ENCODE measurements around the gene ELMOD1. TPM values are rescaled to one million over a fixed set of nuclear protein-coding genes. Genes with fewer than 3 reads are reported as not detected.

ELMOD1 gene
- total and polyA plus RNA-seq, 10 donors: 0.02 TPM; not detected in 9

DNA sequence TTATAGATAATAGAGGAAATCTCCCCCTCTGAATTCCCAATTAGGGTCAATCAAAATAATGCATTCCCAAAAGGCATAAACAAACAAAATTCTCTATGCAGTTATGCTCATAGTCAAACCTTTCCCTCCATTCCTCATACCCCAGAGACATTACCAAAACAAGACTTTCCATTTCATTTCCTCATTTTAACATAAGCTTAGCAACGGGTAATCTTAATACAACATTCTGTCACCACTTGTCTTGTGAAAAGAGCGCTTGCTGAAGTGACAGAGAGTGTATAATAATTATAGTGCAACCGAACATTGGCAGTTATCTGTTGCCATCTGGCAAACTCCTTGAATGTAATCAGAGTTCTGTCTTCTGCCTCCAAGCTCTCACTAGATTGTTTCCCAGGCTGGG, 122.1 kb downstream of the ELMOD1 start:
- Histone ChIP-seq H3K27ac (no peak overlapping the region), H3K9me3 (no peaks in the 10 kb centered on the region), H3K4me3 (no peak overlapping the region), H3K27me3 (replicated peaks in 1 of 7) (peaks cover 0 to 39% (median 0%) of the 10 kb centered on the region in 7 donors), H3K36me3 (no peaks in the 10 kb centered on the region), H3K4me1 (no peaks in the 10 kb centered on the region)
- WGBS, 5 donors: 53 to 64% (median 59%) methylated on average over 3 of the region's 3 CpGs
- intact Hi-C loops (cut with DNase I; ENCODE audit: low total_unique reads): no loop called here
- DNase-seq: no peak
- TF ChIP-seq, protein P1, sequence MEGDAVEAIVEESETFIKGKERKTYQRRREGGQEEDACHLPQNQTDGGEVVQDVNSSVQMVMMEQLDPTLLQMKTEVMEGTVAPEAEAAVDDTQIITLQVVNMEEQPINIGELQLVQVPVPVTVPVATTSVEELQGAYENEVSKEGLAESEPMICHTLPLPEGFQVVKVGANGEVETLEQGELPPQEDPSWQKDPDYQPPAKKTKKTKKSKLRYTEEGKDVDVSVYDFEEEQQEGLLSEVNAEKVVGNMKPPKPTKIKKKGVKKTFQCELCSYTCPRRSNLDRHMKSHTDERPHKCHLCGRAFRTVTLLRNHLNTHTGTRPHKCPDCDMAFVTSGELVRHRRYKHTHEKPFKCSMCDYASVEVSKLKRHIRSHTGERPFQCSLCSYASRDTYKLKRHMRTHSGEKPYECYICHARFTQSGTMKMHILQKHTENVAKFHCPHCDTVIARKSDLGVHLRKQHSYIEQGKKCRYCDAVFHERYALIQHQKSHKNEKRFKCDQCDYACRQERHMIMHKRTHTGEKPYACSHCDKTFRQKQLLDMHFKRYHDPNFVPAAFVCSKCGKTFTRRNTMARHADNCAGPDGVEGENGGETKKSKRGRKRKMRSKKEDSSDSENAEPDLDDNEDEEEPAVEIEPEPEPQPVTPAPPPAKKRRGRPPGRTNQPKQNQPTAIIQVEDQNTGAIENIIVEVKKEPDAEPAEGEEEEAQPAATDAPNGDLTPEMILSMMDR (IDR thresholded peaks at IDR 0.05 in 8 of 11, conservative IDR thresholded peaks at IDR 0.05 in 3 of 11): no peak
- no peak for TF ChIP-seq POLR2A (IDR thresholded peaks at IDR 0.05)
- TF ChIP-seq POLR2AphosphoS5 (IDR thresholded peaks at IDR 0.05): no peak

Other genes starting within 250 kb of the ELMOD1 start
- 10 to 100 TPM; 18.8 to 35.7 (median 27.0) TPM for gene CWF19L2, start 133.3 kb upstream of the ELMOD1 start, total RNA-seq
- gene CWF19L2, start 133.3 kb upstream of the ELMOD1 start, polyA plus RNA-seq: 10 to 100 TPM in 2 of 3 donors, 1 to 10 TPM in 1; 7.4 to 25.0 (median 10.9) TPM
- gene ALKBH8, start 25.4 kb upstream of the ELMOD1 start, total RNA-seq: 10 to 100 TPM in 2 of 7 donors, 1 to 10 TPM in 5; 8.3 to 10.6 (median 9.8) TPM
- 1 to 10 TPM; 4.0 to 5.5 (median 4.1) TPM for gene ALKBH8, start 25.4 kb upstream of the ELMOD1 start, polyA plus RNA-seq
- gene SLN, start 120.9 kb downstream of the ELMOD1 start, total RNA-seq: under 1 TPM in 1 of 7 donors, not detected in 6; 0.73 TPM
- gene SLN, start 120.9 kb downstream of the ELMOD1 start, polyA plus RNA-seq: under 1 TPM; 0.09 to 0.86 (median 0.24) TPM

All from spleen (tissue), 11 donors.